SU-DHL-6 (cell line): ENCODE measurements around the gene RAN.

Experiments used
- EZH2phosphoT487 ChIP-seq: fragments of 200-600 bp; sonication (generic), shearing (Covaris generic); conservative IDR thresholded peaks from 2 replicates; pipeline ENCODE4 v1.6.1; 2018; ENCODE audit warnings: mild to moderate bottlenecking, antibody characterized with exemption, low read length, moderate library complexity, mixed read lengths
- TF ChIP-seq, protein P1 (sequence below): fragments of 200-600 bp; sonication (generic); IDR thresholded peaks from one replicate; pipeline ENCODE4 v1.5.1; 2017; ENCODE audit warnings: antibody characterized with exemption, mild to moderate bottlenecking, low read length, moderate library complexity; ENCODE audit not compliant: insufficient read depth, poor library complexity, severe bottlenecking

DNA sequence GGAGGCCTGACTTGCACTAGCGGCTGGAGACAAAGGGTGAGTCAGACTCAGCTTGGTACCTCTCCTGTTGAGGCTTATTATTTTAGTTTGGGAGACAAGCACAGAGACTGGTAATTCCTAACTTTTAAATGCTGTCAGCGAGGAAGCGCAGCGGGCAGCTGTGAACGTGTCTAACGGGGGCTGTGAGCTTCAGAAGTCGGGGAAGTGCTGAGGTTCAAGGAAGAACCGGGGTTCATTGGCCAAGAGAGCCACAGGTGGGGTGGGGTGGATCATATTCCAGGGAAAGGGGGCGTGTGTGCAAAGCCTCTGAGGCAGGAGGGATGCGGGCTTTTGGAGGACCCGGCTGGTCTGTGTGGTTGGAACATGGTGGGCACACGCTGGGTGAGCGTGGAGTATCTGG lies 45.7 kb downstream of the RAN start:
- TF ChIP-seq, protein P1, sequence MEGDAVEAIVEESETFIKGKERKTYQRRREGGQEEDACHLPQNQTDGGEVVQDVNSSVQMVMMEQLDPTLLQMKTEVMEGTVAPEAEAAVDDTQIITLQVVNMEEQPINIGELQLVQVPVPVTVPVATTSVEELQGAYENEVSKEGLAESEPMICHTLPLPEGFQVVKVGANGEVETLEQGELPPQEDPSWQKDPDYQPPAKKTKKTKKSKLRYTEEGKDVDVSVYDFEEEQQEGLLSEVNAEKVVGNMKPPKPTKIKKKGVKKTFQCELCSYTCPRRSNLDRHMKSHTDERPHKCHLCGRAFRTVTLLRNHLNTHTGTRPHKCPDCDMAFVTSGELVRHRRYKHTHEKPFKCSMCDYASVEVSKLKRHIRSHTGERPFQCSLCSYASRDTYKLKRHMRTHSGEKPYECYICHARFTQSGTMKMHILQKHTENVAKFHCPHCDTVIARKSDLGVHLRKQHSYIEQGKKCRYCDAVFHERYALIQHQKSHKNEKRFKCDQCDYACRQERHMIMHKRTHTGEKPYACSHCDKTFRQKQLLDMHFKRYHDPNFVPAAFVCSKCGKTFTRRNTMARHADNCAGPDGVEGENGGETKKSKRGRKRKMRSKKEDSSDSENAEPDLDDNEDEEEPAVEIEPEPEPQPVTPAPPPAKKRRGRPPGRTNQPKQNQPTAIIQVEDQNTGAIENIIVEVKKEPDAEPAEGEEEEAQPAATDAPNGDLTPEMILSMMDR: no peak
- TF ChIP-seq EZH2phosphoT487: no peak
